ENCODE measurements around the gene ZBTB2. TPM values are rescaled to one million over a fixed set of nuclear protein-coding genes. Genes with fewer than 3 reads are reported as not detected.
A peak's percentile ranks its signal among the peaks of the same experiment; 100 is the strongest.

Gene ZBTB2
- total RNA-seq, 4 donors from 2014 or later, result 17.9 to 27.2 (median 25.9) TPM

- H3K36me3 ChIP-seq, result no peaks in the 10 kb centered on the region
- WGBS, 2 donors, result 37 to 39% methylated on average over 4 of the region's 4 CpGs
- no peak overlapping the region for H3K4me3 ChIP-seq (replicated peaks in 1 of 3)
- TF ChIP-seq CTCF (IDR thresholded peaks at IDR 0.05), result no peak
- no peak for TF ChIP-seq POLR2A (IDR thresholded peaks at IDR 0.05)
- H3K27me3 ChIP-seq, result no peaks in the 10 kb centered on the region
- peaks cover 38 to 46% of the 10 kb centered on the region in 2 donors for H3K4me1 ChIP-seq
- H3K9me3 ChIP-seq, result no peaks in the 10 kb centered on the region
- peak overlapping the region in 1 of 3 donors; percentile 99 for H3K27ac ChIP-seq
- no peak for DNase-seq
- intact Hi-C loops (cut with DNase I), result no loop called here
Observed at GRCh38 chr6:151393410-151393809, 2.1 kb upstream of the ZBTB2 start.

GRCh38 chr6:151392427-151392826 lies 1.1 kb upstream of the ZBTB2 start:
- Histone ChIP-seq H3K27ac (peak overlapping the region; percentile 99), H3K36me3 (no peaks in the 10 kb centered on the region), H3K9me3 (no peaks in the 10 kb centered on the region), H3K4me3 (replicated peaks in 1 of 3) (peak overlapping the region in 2 of 3 donors; percentile 33 to 79), H3K4me1 (peaks cover 38 to 46% of the 10 kb centered on the region in 2 donors), H3K27me3 (no peaks in the 10 kb centered on the region)
- no peak for DNase-seq
- 4% methylated on average over 3 of the region's 3 CpGs for WGBS, 2 donors
- TF ChIP-seq CTCF (IDR thresholded peaks at IDR 0.05) (no peak), POLR2A (IDR thresholded peaks at IDR 0.05) (no peak)
- intact Hi-C loops (cut with DNase I), result no loop called here

GRCh38 chr6:151390851-151391470 lies 398 bp downstream of the ZBTB2 start:
- 0% methylated on average over 14 of the region's 78 CpGs; no CpG with 5 or more reads in 1 of the 2 donors for WGBS, 2 donors
- Histone ChIP-seq H3K27me3 (no peaks in the 10 kb centered on the region), H3K36me3 (no peaks in the 10 kb centered on the region), H3K4me3 (replicated peaks in 1 of 3) (peak overlapping the region; percentile 40 to 84 (median 79)), H3K27ac (peak overlapping the region; percentile 99), H3K9me3 (no peaks in the 10 kb centered on the region), H3K4me1 (peaks cover 38% of the 10 kb centered on the region in 2 donors)
- TF ChIP-seq POLR2A (IDR thresholded peaks at IDR 0.05) (no peak), CTCF (IDR thresholded peaks at IDR 0.05) (no peak)
- intact Hi-C loops (cut with DNase I), result no loop called here
- peak; percentile 77 to 78 for DNase-seq

GRCh38 chr6:151390276-151390850 lies 996 bp downstream of the ZBTB2 start:
- H3K27ac ChIP-seq, result peak overlapping the region; percentile 99
- no peaks in the 10 kb centered on the region for H3K9me3 ChIP-seq
- H3K4me1 ChIP-seq, result peaks cover 33 to 36% of the 10 kb centered on the region in 2 donors
- peak; percentile 98 to 99 for DNase-seq
- intact Hi-C loops (cut with DNase I), result no loop called here
- WGBS, 2 donors, result 0% methylated on average over 1 to 2 of the region's 79 CpGs
- H3K27me3 ChIP-seq, result no peaks in the 10 kb centered on the region
- no peaks in the 10 kb centered on the region for H3K36me3 ChIP-seq
- TF ChIP-seq POLR2A (IDR thresholded peaks at IDR 0.05) (peak; percentile 65 to 72), CTCF (IDR thresholded peaks at IDR 0.05) (no peak)
- H3K4me3 ChIP-seq (replicated peaks in 1 of 3), result peak overlapping the region; percentile 40 to 84 (median 79)

- 0 to 1% methylated on average over 11 to 34 of the region's 54 CpGs for WGBS, 2 donors
- peaks cover 28 to 31% of the 10 kb centered on the region in 2 donors for H3K4me1 ChIP-seq
- peak; percentile 54 to 84 for TF ChIP-seq POLR2A (IDR thresholded peaks at IDR 0.05)
- no peak for TF ChIP-seq CTCF (IDR thresholded peaks at IDR 0.05)
- DNase-seq, result peak; percentile 58
- H3K4me3 ChIP-seq (replicated peaks in 1 of 3), result peak overlapping the region; percentile 74 to 81 (median 79)
- H3K27ac ChIP-seq, result peak overlapping the region; percentile 93 to 99 (median 96)
- no peaks in the 10 kb centered on the region for H3K9me3 ChIP-seq
- no peaks in the 10 kb centered on the region for H3K27me3 ChIP-seq
- intact Hi-C loops (cut with DNase I), result no loop called here
- H3K36me3 ChIP-seq, result no peaks in the 10 kb centered on the region
Observed at GRCh38 chr6:151389618-151390275, 1.6 kb downstream of the ZBTB2 start.
